B cell (primary cell): ENCODE measurements around the gene RNF217. TPM values are rescaled to one million over a fixed set of nuclear protein-coding genes. Genes with fewer than 3 reads are reported as not detected.
"Not testable (repeated sequence)": the region's sequence is repeated elsewhere in the genome, so short reads cannot be mapped to it uniquely, and the experiment has no call there.

Source experiments
- ATAC-seq: fragments of 200-7000 bp; cut with Tn5 transposase; one replicate; pipeline ENCODE4 v1.10.0; 2021; ENCODE audit warnings: low read depth, mild to moderate bottlenecking, moderate number of reproducible peaks, moderate library complexity
- CTCF ChIA-PET: fragments of 350-600 bp; sonication (Branson Sonifier 250); formaldehyde crosslinking; loops from one replicate; lab custom pipeline; 2021; ENCODE audit warnings: antibody characterized with exemption, inconsistent platforms; lab: Charles Lee
- POLR2A ChIA-PET: fragments of 350-600 bp; sonication (Branson Sonifier 250); formaldehyde crosslinking; loops from one replicate; lab custom pipeline; 2021; ENCODE audit warnings: antibody characterized with exemption; lab: Charles Lee
- DNase-seq: peaks from one replicate; pipeline ENCODE4 v3.0.0; 2013
- H2AFZ ChIP-seq: 2 replicates; pipeline ENCODE4 v1.6.1; 2012; ENCODE audit warnings: mild to moderate bottlenecking, low read depth, low read length; ENCODE audit not compliant: insufficient read depth, poor library complexity, severe bottlenecking
- H3K27ac ChIP-seq, 2 donors: 1 replicate in 1 of 2; 2 replicates in 1 of 2; pipeline ENCODE4 v1.5.1; 2012 to 2013; ENCODE audit warnings: low read length in 2 of 2, mild to moderate bottlenecking in 2 of 2, moderate library complexity in 1 of 2
- H3K27me3 ChIP-seq, 4 experiments: fragments of 200-600 bp in 1 of 4; sonication (generic) in 1 of 4; replicated peaks in 1 of 4; 1 replicate in 2 of 4; 2 replicates in 2 of 4; pipeline versions ENCODE4 v1.6.1 to v1.7.0; 2013 to 2016; ENCODE audit warnings: low read length in 3 of 4, mild to moderate bottlenecking in 2 of 4, mixed read lengths in 1 of 4, moderate library complexity in 1 of 4; ENCODE audit not compliant: insufficient read depth in 4 of 4, control insufficient read depth in 3 of 4; ENCODE audit errors: control extremely low read depth in 1 of 4
- H3K36me3 ChIP-seq, 2 experiments: replicated peaks in 1 of 2; 1 replicate in 1 of 2; 2 replicates in 1 of 2; pipeline versions ENCODE4 v1.6.1 to v1.7.1; 2013; ENCODE audit warnings: low read length in 1 of 2; ENCODE audit not compliant: insufficient read depth in 2 of 2, control insufficient read depth in 1 of 2; ENCODE audit errors: control extremely low read depth in 1 of 2, extremely low read depth in 1 of 2
- H3K4me1 ChIP-seq, 2 donors: fragments of 200-600 bp in 1 of 2; sonication (generic) in 1 of 2; 1 replicate in 1 of 2; 2 replicates in 1 of 2; pipeline versions ENCODE4 v1.5.1 to v1.6.1; 2013 to 2017; ENCODE audit warnings: low read length in 2 of 2; ENCODE audit not compliant: control insufficient read depth in 2 of 2, insufficient read depth in 2 of 2
- H3K4me2 ChIP-seq: replicated peaks from 2 replicates; pipeline ENCODE3; 2012; ENCODE audit warnings: mild to moderate bottlenecking, low read depth, low read length; ENCODE audit not compliant: poor library complexity, severe bottlenecking
- H3K4me3 ChIP-seq, 5 experiments: fragments of 200-600 bp in 1 of 5; sonication (generic) in 1 of 5; 1 replicate in 3 of 5; 2 replicates in 2 of 5; pipeline versions ENCODE4 v1.5.1 to v1.7.0; 2011 to 2016; ENCODE audit warnings: low read length in 4 of 5, mild to moderate bottlenecking in 4 of 5, low read depth in 2 of 5, control low read depth in 1 of 5, moderate library complexity in 1 of 5; ENCODE audit not compliant: insufficient read depth in 1 of 5; ENCODE audit errors: control extremely low read depth in 1 of 5, extremely low read depth in 1 of 5
- H3K79me2 ChIP-seq: fragments of 200-600 bp; sonication (generic); one replicate; pipeline ENCODE4 v1.6.0; 2016; ENCODE audit warnings: low read length; ENCODE audit not compliant: control insufficient read depth, insufficient read depth
- H3K9ac ChIP-seq: fragments of 200-600 bp; sonication (generic); 2 replicates; pipeline ENCODE4 v1.6.1; 2017; ENCODE audit warnings: mild to moderate bottlenecking, low read length, moderate library complexity
- H3K9me3 ChIP-seq, 3 donors: one replicate each; pipeline versions ENCODE4 v1.6.1 to v1.7.1; 2013; ENCODE audit warnings: low read length in 2 of 3; ENCODE audit not compliant: control insufficient read depth in 2 of 3, insufficient read depth in 1 of 3; ENCODE audit errors: control extremely low read depth in 1 of 3
- H4K20me1 ChIP-seq: 2 replicates; pipeline ENCODE4 v1.6.0; 2012; ENCODE audit warnings: mild to moderate bottlenecking, low read length; ENCODE audit not compliant: insufficient read depth, control insufficient read depth, poor library complexity, severe bottlenecking
- H3K27ac Mint-ChIP-seq: one replicate; pipeline ENCODE4 v1.8.0; 2021; ENCODE audit warnings: mixed read lengths
- H3K27me3 Mint-ChIP-seq: one replicate; pipeline ENCODE4 v1.8.0; 2021; ENCODE audit warnings: mixed read lengths
- H3K4me1 Mint-ChIP-seq: one replicate; pipeline ENCODE4 v1.8.0; 2021; ENCODE audit warnings: mixed read lengths
- H3K4me3 Mint-ChIP-seq: one replicate; pipeline ENCODE4 v1.8.0; 2021; ENCODE audit warnings: mixed read lengths
- H3K9me3 Mint-ChIP-seq: one replicate; pipeline ENCODE4 v1.8.0; 2022; ENCODE audit warnings: mixed read lengths; ENCODE audit not compliant: insufficient read depth
- CTCF ChIP-seq: fragments of 200-600 bp; IDR thresholded peaks from one replicate; pipeline ENCODE4 v1.8.0; 2022; ENCODE audit warnings: antibody characterized with exemption, mild to moderate bottlenecking
- EZH2 ChIP-seq: IDR thresholded peaks from 2 replicates; pipeline ENCODE4 v1.6.1; 2012; ENCODE audit warnings: borderline replicate concordance, low read depth, mild to moderate bottlenecking, moderate library complexity, low read length; ENCODE audit not compliant: insufficient read depth, poor library complexity, severe bottlenecking
- WGBS: methylation state at CpG from one replicate; pipeline ENCODE4 v1.1.5; 2013; ENCODE audit warnings: missing lambda C conversion rate; ENCODE audit not compliant: insufficient coverage; 5-methylcytosine and 5-hydroxymethylcytosine counted together
- intact Hi-C: fragments of 100-400 bp; cut with micrococcal nuclease; formaldehyde crosslinking; loops from one replicate; pipeline ENCODE4 v1.10.0; 2022
- polyA plus RNA-seq: library from polyadenylated mRNA; depleted of rRNA; stranded (reverse); fragments of >200 nt; gene quantifications from 2 replicates; pipeline ENCODE4 v1.2.3, GENCODE V29; 2012
- total RNA-seq, 2 donors: library from RNA; stranded (reverse); fragments of 120-200 nt in 1 of 2; gene quantifications; 1 replicate in 1 of 2; 2 replicates in 1 of 2; pipeline versions ENCODE4 v1.2.3 to v1.2.4, GENCODE V29; 2013 to 2022

RNF217 gene
- total and polyA plus RNA-seq, 2 donors (not counting 1 experiment from before 2014, with no cell fraction given): 0.03 TPM; not detected in 1

GRCh38 chr6:124964764-124965105 lies 2.5 kb downstream of the RNF217 start:
- intact Hi-C loops: no loop called here

GRCh38 chr6:124965424-124965850 lies 3.2 kb downstream of the RNF217 start:
- H3K4me2 ChIP-seq, POLR2A ChIA-PET, H3K9me3 ChIP-seq, CTCF ChIA-PET, H3K36me3 ChIP-seq, ATAC-seq, H3K27ac ChIP-seq, H3K27ac Mint-ChIP-seq, H3K4me3 Mint-ChIP-seq, DNase-seq, H3K9me3 Mint-ChIP-seq, H3K4me3 ChIP-seq, H3K79me2 ChIP-seq, H2AFZ ChIP-seq, H4K20me1 ChIP-seq, intact Hi-C loops, H3K4me1 ChIP-seq, H3K9ac ChIP-seq: not testable (repeated sequence)
- Mint-ChIP-seq H3K4me1 (peaks cover 14% of the 10 kb centered on the region), H3K27me3 (peaks cover 29% of the 10 kb centered on the region)
- WGBS: 67% methylated on average over 1 of the region's 3 CpGs
- H3K27me3 ChIP-seq: peaks cover 0 to 11% (median 10%) of the 10 kb centered on the region in 4 experiments

More at GRCh38 chr6:124964764-124965105, 2.5 kb downstream of the RNF217 start:
- H3K27me3 ChIP-seq: peaks cover 0 to 11% (median 10%) of the 10 kb centered on the region in 4 experiments
- peaks cover 0 to 2% of the 10 kb centered on the region in 2 donors for H3K4me1 ChIP-seq
- H3K27ac Mint-ChIP-seq: no peak overlapping the region
- ChIA-PET POLR2A (no interaction called here), CTCF (no interaction called here)
- H3K4me3 Mint-ChIP-seq: no peak overlapping the region
- H3K27ac ChIP-seq: no peak overlapping the region
- no peak overlapping the region for H3K9ac ChIP-seq
- no peaks in the 10 kb centered on the region for H3K9me3 ChIP-seq
- ATAC-seq: no peak
- DNase-seq: no peak
- H3K79me2 ChIP-seq: no peaks in the 10 kb centered on the region
- no peaks in the 10 kb centered on the region for H3K9me3 Mint-ChIP-seq
- TF ChIP-seq CTCF (no peak), EZH2 (no peak)
- H3K36me3 ChIP-seq: no peaks in the 10 kb centered on the region
- H4K20me1 ChIP-seq: no peaks in the 10 kb centered on the region
- H3K27me3 Mint-ChIP-seq: peaks cover 36% of the 10 kb centered on the region
- no peak overlapping the region for H3K4me2 ChIP-seq
- H3K4me3 ChIP-seq: no peak overlapping the region
- WGBS: no CpG with 5 or more reads among the region's 3 CpGs
- H2AFZ ChIP-seq: no peak overlapping the region
- H3K4me1 Mint-ChIP-seq: peaks cover 14% of the 10 kb centered on the region
